GM21825 (cell line): ENCODE data around the gene DIRAS2.
"Not testable (repeated sequence)": the region's sequence is repeated elsewhere in the genome, so short reads cannot be mapped to it uniquely, and the experiment has no call there.

ENCODE experiments used
- ATAC-seq: cut with Tn5 transposase; IDR thresholded peaks from one replicate; pipeline ENCODE4 v1.9.1; 2021; ENCODE audit warnings: mild to moderate bottlenecking, moderate library complexity; ENCODE audit not compliant: unreplicated experiment

The DIRAS2 gene

GRCh38 chr9:90642570-90643539 is at the start of gene DIRAS2:
Gene DIRAS2 (minus strand): TSS chr9:90642824. CDS start chr9:90613827, 28,997 bp downstream.
- ATAC-seq: no peak

DNA sequence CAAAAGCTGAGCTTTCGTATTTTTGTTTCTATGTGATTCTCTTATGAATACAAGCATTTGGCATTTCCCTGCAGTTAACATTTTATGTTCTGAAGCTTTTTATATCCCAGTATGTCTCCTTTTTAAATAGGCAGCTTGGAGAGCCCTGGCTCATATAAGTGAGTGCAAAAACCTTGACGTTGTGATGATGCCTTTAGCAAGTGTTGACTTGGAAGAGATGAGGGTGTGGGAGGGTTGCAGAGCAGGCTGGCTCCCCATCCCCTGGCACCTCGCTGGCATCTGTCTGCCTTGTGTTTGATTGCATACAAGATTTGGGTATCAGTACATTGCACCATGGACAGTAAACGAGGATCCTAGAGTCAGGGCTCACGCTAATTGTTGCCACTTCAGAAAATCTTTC is 42.1 kb upstream of the DIRAS2 start:
- ATAC-seq: no peak

DNA sequence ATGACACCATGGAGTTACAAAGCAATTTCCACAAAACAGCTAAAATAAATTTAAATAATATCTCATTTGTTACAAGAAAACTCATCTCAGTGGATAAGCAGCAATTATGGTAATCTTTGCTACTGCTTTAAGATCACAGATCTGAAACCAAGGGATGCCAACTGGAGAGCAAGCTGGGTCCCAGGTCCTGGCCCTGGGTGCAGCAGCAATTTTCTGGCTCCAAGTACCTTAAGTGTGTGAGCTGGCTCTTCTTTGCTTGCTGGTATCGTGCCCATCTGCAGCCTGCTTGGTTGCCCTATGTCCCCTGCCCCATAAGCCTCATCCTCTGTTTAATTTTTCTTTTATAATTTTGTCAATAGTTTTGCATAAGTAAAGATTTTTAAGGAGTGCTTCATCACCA is 41.5 kb upstream of the DIRAS2 start:
- no peak for ATAC-seq

DNA sequence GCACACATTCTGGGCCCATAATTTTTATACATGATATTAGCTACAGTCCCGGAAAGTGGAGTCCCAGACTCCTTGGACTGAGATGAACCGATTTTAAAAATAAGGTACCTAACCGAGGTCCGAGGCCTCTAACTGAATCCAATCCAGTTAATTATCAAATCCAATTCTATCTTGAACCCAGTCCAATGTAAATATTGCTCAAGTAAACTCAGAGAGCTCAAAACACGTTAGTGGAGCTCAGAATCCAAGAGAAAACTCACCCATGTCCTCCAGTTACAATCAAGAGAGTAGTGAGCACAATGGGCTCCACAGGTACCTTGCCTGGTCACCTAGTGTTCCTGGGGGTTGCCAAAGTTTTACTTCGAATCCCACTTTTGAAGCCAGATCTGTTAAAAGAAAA is 37.9 kb upstream of the DIRAS2 start:
- ATAC-seq: no peak

GRCh38 chr9:90665072-90665471 is 22.4 kb upstream of the DIRAS2 start:
- ATAC-seq: no peak

DNA sequence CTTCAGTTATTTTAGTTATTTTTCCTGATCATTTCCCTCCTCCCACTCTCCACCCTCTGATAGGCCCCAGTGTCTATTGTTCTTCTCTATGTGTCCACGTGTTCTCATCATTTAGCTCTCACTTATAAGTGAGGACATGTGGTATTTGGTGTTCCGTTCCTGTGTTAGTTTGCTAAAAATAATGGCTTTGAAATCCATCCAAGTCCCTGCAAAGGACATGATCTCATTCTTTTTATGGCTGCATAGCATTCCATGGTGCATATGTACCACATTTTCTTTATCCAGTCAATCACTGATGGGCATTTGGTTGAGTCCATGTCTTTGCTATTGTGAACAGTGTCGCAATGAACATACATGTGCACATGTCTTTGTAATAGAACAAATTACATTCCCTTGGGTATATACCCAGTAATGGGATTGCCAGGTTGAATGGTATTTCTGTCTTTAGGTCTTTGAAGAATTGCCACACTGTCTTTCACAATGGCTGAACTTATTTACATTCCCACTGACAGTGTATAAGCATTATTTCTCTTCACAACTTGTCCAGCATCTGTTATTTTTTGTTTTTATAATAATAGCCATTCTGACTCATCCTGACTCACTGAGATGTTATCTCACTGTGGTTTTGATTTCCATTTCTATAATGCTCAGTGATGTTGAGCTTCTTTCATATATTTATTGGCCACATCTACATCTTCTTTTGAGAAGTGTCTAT is 17.2 kb upstream of the DIRAS2 start:
- no peak for ATAC-seq

GRCh38 chr9:90658783-90659182 is 16.2 kb upstream of the DIRAS2 start:
- no peak for ATAC-seq

GRCh38 chr9:90658181-90658580 is 15.6 kb upstream of the DIRAS2 start:
- no peak for ATAC-seq

DNA sequence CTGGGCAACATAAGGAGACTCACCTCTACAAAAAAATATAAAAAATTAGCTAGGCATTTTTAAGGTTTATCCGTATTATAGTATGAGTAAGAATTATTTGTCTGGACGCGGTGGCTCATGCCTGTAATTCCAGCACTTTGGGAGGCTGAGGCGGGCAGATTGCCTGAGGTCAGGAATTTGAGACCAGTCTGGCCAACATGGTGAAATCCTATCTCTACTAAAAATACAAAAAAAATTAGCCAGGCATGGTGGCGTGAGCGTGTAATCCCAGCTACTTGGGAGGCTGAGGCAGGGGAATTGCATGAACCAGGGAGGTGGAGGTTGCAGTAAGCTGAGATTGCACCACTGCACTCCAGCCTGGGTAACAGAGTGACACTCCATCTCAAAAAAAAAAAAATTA is 14.3 kb upstream of the DIRAS2 start:
- not testable (repeated sequence) for ATAC-seq

GRCh38 chr9:90651246-90651645 is 8.6 kb upstream of the DIRAS2 start:
- no peak for ATAC-seq

DNA sequence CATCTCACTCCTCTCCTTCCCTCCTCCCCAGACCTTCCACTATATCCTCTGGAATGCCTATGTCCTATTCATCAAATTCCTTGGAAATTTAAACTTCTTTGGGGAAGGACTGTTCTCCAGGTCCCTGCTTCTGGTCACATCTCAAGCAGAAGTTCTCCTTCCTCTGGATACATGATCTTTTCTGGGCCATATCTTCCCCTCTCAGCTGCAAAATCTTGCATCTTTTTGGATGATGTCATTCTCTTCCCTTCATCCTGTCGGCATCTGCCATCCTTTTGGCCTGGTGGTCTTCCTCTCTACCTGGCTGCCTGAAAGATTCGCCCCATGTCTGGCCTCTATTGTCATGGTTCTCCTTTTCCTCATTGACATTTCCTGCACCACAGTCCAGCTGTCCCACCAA is 5.2 kb upstream of the DIRAS2 start:
- no peak for ATAC-seq

DNA sequence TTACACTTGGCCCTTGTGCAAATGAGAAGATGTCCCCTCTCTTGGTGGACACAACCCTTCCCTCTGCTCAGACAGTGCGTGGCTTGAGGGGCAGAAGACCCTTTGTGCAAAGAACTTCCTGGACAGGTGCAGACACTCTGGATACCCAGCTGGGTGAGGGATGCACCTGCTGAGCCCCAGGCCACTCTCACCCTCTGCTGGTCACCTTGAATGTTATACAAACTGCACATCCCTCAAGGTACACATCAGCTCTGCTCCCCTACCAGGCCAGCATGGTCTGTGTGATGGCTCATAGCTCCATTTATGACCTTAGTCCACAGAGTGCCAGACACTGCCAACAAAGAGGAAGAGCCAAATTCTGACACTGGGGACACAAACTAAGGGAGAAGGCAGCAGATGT is 3.1 kb upstream of the DIRAS2 start:
- no peak for ATAC-seq

GRCh38 chr9:90641884-90642487 is 638 bp downstream of the DIRAS2 start:
- no peak for ATAC-seq

GRCh38 chr9:90641086-90641485 is 1.5 kb downstream of the DIRAS2 start:
- no peak for ATAC-seq

DNA sequence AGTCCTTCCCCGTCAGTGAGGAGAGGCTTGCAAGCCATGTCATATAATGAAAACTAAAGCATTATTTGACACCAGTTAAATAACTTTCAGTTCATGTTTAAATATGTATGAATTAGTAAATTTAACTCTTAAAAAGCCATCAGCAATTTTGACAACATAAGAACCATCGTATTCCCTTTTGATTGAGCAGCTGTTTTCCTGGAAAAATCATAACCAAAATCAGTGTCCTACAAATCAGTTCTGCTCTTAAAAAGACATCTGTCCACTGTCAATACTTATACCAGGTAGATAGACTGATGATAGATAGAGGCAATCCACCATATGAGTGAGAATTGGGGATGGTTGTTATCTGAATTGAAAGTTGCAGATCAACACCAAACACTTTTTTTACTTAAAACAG is 2.3 kb downstream of the DIRAS2 start:
- ATAC-seq: no peak

DNA sequence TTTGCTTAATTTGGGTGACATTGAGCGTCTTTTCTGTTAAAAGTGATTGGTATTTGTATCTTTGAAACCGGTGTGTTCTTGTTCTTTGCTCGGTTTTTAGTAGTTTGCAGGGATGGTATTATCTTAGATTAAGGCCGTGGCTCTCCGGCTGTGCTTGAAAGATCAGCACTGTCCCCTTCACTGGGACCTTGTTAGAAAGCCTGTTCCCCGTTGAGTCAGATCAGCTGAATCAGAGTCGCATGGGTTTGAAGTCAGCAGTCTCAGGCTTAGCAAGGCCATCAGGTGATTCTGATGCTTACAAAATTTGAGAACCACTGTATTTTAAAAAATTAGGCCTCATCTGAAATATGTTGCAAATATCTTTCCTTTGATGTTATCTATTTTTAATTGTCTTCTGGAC is 5.0 kb downstream of the DIRAS2 start:
- no peak for ATAC-seq

- ATAC-seq: no peak
Measured at GRCh38 chr9:90632647-90633207, 9.9 kb downstream of the DIRAS2 start.

DNA sequence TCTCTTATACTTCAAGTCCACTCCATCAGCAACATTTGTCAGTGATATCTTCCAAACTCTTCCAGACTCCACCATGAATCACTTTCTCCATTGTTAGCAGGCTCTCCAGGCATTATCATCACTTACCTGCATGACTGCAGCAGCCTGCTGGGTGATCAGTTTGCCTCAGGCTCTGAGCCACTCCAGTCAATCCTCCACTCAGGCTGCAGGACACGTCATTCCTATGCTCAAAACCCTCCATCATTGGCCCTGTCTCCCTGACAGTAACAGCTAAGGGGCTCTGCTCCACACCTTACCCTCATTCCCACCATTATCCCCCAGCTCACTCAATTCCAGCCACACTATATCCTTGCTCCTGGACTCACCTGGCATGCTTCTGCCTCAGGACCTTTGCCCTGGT is 10.7 kb downstream of the DIRAS2 start:
- no peak for ATAC-seq

GRCh38 chr9:90629991-90630390 is 12.6 kb downstream of the DIRAS2 start:
- ATAC-seq: no peak

DNA sequence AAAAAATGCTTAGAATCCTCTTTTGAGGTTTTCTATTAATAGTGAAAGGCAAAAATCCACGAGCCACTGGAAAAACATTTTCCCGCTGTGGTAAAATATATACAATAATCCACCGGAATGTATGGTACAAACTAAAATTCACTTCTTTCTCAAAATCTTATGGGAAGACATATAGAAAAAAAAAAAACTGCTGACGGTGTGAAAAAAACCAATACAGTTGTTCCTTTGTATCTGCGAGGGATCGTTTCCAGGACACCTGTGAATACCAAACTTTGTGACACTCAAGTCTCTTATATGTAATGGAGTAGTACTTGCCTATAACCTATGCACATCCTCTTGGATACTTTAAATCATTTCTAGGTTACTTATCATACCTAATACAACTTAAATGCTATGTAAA is 13.3 kb downstream of the DIRAS2 start:
- no peak for ATAC-seq

DNA sequence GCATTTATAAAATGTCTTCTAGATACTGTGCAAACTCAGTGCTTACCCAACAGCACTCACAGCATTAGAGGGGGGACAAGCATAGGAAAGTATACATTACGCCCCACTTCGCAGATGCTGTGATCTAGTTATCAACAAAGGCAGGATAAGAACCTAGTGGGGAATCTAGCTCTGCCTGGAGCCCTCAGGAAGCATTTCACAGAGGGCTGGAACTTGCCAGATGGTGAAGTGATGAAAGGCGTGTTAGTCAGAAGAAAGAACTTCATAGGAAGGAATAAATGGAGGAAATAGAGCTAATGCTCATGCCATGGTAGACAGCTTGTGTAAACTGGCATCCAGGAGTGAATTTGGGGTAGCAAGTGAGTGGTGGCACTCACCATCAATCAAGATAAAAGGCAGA is 25.8 kb downstream of the DIRAS2 start:
- no peak for ATAC-seq
